Activated CD4-positive, alpha-beta T cell treated with anti-CD3 and anti-CD28 coated beads, Interleukin-10, Interleukin-2, amounts not matched to agents 100 ng/mL and 50 ng/mL, durations not matched to agents 16 hours and 8 hours (primary cell): ENCODE results near the gene RPL39L.
A peak's percentile ranks its signal among the peaks of the same experiment; 100 is the strongest.
"Not testable (repeated sequence)": the region's sequence is repeated elsewhere in the genome, so short reads cannot be mapped to it uniquely, and the experiment has no call there.

Experiments used
- DNase-seq: peaks from one replicate; pipeline ENCODE4 v3.0.0-alpha.2; 2020

The RPL39L gene

DNA sequence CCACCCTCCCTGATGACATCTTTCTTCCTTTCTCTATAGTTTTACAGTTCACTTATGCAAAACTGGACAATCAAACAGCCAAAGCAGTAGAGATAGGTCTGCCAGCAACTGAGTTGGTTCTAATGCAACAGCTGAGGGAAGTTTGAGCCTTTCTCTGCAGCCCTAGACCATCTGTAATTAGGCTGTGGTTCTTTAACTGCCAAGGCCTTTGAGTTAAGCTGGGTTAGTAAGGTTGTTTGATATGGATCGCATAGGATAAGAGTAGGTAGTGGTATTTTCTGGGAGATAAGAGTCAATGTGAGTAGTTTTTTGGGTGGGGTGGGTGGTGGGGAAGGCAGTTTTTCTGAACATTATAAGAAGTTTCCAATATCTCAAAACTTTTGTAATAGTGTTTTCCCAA, 3.0 kb downstream of the RPL39L start:
- DNase-seq: no peak

DNA sequence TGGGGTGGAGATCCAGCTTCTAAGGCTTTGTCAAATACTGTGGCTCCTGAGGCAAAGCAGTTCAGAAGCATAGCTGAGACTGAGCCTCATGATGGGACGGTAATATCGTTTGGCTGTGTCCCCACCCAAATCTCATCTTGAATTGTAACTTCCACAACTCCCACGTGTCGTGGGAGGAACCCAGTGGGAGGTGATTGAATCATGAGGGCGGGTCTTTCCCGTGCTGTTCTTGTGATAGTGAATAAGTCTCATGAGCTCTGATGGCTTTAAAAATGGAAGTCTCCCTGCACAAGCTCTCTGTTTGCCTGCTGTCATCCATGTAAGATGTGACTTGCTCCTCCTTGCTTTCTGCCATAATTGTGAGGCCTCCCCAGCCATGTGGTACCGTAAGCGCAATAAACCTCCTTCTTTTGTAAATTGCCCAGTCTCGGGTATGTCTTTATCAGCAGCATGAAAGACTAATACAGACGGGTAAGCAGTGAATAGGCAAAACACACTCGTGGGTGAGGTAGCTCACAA, 4.1 kb downstream of the RPL39L start:
- DNase-seq: not testable (repeated sequence)

DNA sequence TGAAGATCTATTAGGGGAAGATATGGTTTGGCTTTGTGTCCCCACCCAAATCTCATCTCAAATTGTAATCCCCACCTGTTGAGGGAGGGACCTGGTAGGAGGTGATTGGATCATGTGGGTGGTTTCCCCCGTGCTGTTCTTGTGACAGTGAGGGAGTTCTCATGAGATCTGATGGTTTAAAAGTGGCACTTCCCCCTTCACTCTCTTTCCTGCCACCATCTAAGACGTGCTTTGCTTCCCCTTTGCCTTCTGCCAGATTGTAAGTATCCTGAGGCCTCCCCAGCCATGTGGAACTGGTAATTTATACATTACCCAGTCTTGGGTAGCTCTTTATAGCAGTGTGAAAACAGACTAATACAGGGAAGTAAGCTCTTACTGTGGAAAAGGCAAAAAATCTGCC, 6.1 kb downstream of the RPL39L start:
- not testable (repeated sequence) for DNase-seq

DNA sequence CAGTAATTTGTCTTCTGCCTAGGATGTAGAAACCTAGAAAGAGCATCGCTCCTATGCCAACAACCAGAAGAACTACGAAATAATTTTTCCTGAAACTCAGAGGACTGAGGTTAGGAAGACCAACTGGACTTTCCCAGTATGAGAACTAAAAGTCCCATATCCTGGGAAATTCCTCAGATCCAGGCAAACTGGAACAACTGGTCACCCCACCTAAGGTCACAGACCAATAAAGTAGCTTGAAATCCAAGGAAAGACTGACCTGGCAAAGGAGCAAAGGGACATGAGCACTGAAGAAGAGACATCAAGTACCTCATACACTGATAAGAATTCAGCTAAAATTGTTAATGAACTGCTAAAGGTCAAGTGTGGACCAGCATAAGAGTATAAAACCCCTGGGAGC, 6.6 kb downstream of the RPL39L start:
- DNase-seq: no peak

DNA sequence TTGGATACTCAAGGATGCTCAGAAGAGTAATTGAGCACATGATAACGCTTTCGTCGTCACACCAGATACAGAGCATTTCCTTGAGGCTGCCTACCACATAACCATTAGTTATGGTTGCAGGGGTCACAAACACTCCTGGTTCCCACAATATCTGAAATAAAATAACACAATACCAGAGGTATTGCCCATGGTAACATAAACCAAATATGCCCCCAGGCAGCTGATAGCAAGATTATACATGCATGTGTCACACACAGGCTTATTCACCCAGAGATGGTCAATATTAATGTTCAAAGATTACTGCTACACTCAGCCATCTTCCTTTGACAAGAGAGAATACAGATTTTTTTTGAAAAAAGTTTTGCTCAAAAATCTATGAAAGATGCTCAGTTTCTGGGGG, 7.3 kb downstream of the RPL39L start:
- DNase-seq: no peak

DNA sequence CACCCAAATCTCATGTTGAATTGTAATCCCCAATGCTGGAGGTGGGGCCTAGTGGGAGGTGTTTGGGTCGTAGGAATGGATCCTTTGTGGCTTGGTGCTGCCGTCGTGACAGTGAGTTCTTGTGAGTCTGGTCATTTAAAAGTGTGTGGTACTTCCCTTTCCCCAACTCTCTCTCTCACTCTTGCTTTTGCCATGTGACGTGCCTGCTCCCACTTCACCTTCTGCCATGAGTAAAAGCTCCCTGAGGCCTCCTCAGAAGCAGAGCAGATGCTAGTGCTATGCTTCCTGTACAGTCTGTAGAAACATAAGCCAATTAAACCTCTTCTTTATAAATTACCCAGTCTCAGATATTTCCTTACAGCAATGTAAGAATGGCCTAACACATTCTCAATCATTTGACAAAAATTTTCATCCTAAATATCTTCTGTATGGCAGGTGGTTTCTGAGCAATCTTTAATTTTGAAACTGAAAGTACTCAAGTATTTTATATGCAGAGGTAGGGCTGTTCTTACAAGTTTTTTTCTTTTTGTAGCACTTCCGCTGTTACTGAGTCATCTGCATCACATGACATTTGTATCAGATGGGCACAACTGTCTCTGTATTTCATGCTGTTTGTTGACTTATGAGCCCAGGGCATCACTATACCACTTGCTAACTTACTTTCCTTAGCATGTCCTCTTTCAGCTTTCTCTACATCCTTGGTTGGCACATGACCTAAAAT, 8.8 kb downstream of the RPL39L start:
- peak; percentile 85 for DNase-seq

DNA sequence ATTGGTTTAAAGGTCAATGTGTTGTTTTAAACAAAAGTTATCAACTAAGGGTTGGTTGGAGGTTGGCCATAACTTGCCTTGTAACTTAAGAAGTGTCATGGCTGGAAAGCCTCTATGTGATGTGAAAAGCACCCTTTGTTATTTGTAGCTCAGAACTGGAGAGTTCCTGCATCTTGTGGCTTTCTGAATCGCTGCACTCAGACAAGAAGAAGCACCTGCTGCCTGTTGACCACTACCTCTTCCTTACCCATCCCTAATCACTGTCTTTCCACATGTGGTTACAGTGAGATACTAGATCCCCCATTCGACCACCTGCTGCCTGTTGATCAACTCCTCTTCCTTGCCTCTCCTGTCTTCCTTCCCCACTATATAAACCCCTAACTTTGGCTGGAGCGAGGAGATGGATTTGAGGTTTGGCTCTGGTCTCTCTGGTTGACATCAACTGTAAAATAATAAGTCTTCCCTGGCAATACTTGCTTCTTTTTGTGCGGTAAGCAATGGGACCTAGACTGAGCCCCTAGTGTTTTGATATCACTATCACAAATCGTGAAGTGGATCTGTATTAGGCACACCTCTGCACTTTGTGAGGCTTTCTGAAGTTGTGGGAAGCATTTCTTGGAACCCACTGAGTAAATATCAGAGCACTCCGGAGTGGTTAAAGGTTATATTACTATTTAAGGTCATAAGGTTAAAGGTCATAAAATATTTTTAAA, 13.8 kb downstream of the RPL39L start:
- DNase-seq: no peak

DNA sequence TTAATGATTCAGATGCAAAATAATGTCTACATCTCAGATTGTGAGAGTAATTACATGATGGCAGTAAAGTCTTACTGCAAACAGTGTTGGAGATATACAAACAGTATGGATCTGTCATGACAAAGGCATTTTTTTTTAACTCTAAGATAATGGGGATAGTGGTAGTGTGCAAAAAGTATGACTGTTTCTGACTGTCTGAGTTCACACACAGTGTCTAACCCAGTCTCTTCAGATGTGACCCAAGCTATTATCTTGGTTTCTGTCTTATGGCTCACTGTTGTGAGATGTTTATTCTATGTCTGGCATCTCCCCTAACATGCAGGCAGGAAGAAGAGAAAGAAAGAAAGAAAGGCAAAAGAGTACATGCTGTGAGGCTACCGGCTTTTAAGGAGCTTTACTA, 17.0 kb downstream of the RPL39L start:
- DNase-seq: no peak

DNA sequence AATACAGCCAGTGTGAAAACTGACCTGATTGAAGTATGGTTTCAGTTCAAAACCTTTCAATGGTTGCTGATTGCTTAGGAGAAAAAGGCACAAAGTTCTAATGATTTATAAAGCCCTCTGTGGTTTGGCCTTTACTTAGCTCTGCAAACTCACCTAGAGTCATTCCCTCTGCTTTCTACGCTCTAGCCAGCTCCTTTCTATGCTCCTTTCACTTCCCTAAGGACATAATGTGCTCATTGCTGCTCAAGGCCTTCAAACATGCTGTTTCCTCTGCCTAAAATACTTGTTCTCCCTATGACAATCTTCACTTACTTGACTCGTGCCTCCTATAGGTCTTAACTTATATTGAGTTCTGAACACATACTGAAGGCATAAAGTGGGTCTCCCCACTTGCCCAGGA, 19.0 kb downstream of the RPL39L start:
- DNase-seq: no peak

DNA sequence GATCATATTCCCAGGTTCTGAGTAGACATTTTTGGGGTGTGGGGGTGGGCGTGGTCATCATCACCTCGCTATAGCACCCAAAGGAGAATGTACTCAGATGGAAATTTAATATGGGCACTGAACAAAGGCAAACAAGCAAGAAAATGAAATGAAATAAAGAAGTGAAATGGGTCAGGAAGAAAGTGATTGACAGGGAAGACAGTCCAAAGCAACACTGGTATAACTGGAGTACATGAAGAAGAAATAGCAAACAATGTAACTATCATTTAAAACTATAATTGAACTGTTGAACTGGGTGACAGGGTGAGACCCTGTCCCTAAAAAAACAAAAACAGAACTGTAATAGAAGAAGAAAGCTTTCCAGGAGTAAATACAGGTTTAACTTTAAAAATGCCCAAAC, 24.8 kb downstream of the RPL39L start:
- DNase-seq: no peak

DNA sequence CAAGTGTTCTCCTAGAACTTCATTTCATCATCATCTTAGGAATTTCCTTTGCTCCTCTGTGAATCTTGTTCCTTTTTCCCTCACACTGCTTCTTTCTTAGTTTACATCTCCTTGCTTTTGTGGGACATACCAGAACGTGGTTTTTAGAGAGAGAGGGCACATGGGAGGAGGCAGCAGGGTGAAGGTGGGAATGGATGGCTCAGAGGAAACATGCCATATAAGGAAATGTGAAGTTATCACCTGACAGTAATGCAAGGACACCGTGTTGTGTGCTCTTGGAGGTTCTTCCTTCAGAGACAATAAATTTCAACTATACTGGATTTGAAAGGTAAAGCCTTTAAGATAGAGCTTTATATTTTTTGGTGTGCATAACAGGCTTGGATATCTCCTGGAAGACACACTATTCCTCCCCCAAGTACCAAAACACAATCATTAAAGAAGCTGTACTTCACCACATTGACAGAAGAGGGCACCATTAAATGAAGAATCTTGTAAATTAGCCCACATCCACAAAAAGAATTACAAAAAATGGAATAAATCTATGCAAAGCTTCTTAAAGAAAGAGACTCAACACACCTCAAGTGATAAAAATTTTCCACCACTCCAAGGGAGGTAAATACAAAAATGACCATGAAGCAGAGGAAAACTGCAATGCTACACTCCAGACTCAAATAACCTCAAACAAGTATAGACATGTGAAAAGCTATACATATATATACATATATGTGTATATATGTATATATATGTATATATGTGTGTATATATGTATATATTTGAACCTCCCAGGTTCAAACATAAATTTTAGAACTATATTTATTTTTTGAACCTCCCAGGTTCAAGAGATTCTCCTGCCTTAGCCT, 26.1 kb downstream of the RPL39L start:
- DNase-seq: peak; percentile 30

DNA sequence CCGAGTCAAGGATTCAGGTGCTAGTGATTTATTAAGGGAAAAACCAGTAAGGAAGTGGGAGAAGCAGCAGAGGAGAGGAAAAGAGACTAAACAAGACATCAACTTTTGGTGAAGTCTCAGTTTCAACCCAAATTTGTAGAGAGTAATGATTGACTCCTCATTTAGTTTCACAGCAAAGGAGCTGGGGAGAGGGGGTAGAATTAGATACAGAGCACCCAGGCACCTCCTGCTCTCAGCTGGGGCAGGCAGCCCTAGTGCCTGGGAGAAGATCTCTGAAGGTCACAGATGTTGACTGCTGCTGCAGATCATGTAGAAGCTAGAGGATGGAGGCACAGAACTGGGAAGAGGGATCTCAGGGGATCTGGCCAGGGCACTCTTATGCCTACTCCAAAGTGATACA, 29.1 kb downstream of the RPL39L start:
- no peak for DNase-seq

DNA sequence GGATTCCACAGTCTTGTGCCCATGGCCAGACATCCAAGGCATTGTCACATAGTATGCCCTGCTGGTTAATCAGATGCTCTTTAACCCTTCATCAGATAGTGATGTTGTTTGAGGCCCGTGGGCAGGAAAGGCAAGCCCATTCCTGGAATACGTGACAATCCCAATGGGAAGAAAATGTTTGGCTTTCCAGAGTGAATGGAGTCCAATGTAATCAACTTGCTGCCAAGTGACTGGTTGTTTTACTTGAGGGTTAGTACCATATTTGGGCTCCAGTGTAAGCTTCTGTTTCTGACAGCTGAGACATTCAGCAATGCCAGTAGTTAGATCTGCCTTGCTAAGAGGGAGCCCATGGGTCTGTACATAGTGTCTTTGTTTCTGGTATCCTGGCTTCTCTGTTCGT, 31.3 kb downstream of the RPL39L start:
- DNase-seq: no peak

DNA sequence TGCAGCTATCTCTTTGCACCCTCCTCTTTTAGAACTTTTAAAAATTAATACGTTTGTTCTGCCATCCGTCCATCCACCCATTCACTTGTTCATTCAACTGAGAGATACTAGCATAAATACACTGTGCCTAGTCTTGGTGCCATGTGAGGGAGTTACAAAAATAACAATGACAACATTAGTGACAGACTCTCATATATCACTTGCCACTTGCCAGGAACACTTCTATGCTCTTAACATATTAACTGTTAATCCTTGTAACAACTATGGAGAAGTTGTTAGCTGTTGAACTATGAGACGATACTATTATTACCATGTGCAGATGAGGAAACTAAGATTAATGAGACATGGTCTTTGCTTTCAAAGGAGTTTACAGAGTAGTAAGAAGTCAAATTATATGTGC, 33.6 kb downstream of the RPL39L start:
- no peak for DNase-seq

DNA sequence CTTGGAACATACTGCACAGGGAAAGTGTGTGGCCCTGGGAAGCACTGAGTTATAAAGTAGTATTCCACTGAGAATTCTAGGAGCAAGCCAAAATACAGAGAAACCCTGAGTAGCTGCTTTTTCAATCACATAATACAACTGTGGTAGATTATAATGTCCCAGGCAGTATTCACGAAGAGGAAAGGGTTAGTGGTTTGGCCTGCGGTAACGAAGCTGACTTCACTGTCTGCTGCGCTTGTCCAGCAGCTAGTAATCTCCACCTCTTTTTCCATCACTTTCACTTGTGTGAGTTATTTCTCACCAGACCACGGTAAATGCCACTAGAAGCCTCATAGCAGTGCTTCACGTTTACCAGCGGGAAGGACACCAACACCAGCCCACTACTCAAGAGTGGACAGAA, 34.4 kb downstream of the RPL39L start:
- peak; percentile 45 for DNase-seq

DNA sequence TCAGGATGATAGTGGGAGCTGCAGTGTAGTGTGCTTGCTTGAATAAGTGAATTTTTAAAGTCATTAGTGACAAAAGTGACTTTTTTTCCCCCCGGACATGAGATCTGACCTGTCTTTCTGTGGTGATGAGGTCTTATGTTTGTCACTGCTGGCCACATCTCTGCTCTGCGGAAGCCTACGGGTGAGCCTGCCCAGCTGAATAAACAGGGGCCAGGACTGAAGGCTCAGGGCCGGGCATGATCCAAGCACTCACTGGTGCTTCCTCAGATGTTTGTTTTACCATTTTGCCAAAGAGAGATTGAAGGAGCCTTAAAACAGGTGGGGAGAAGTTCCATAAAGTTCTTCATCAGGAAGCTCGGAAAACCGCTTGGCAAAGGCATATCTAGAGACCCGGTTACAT, 35.0 kb downstream of the RPL39L start:
- no peak for DNase-seq

DNA sequence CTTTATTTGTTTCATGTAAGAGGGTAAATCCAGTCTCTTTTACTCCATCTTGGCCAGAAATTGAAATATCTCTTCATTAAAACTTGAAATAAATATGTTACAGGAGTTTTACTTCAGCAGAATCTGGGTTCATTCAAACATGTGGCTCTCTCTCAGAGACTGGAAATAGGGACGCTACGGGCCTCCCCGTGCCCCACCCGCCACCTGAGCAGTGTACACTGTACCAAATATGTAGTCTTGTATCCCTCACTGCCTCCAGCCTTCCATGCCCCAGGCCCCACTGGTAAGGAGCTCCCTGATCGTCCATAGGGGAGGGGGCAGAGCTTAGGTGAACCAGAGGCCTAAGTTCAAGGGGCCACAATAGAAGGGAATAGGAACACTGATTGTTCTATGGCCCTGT, 36.0 kb downstream of the RPL39L start:
- no peak for DNase-seq

DNA sequence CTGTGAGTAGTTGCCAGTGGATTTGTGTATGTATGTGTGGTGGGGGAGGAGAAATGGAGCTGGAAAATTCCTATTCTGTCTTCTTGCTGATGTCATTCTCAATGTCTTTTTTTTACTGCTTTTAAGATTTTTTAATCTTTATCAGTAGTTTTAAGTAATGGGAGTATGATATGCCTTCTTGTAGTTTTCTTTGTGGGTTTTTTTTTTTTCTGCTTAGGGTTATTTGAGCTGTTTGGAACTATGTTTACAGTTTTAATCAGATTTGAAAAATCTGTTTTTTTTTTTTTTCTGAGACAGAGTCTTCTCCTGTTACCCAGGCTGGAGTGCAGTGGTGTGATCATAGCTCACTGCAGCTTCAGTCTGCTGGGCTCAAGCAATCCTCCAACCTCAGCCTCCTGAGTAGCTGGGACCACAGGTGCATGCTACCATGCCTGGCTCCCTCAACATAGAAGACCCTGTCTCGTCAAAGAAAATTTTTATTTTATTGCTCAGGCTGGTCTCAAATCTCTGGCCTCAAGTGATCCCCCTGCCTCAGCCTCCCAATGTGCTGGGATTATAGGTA, 37.1 kb downstream of the RPL39L start:
- DNase-seq: no peak

DNA sequence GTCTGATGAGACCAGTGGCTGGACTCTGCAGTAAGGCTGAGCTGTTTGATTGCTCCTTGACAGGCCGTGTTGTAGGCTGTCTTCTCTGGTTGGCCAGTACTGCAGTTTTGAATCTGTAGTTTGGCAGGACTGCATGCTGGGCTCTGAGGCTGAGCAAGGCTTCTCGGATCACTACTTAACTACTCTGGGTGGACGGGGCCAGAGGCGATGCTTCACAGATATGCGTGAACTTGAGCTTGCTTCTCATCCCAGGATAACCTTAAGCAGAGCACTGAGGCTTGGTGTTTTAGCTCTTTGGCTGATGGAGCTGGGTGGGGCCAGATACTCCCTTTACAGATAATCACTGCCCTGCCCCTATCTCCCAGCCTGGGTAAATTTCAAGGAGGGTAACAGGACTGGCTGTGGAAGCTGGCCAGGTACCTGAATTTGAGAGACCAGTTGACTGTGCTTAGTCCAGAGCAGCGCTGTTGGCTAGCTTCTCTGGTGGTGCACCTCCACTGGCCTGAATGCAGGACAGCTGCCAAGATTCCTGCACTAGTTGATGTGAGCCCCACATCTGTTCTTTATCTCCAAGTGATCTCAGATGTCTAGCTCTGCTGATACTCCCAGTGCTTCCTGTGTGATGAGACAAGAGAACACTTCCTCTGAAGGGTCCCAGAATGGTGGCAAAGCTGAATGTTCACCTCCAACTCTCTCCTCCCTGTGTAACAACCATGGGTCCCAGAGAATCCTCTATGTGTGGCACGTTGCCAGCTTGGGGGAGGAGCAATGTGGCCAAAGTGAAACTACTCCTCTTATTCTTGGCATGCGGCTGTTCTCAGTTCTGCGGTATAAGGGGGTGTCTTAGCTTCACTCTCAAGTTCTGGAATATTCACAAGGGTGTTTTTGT, 37.9 kb downstream of the RPL39L start:
- DNase-seq: peak; percentile 50

DNA sequence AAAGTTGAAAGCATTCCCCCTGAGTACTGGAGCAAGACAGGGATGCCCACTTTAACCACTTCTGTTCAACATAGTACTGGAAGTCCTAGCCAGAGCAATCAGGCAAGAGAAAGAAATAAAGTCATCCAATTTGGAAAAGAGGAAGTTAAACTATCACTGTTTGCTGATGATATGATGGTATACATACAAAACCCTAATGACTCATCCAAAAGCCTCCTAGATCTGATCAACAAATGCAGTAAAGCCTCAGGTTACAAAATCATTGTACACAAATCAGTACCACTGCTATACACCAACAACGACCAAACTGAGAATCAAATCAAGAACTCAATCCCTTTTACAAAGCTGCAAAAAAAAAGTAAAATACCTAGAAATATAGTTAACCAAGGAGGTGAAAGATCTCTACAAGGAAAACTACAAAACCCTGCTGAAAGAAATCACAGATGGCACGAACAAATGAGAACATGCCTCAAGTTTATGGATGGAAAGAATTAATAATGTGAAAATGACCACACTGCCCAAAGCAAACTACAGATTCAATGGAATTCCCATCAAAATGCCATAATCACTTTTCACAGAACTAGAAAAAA, 40.3 kb downstream of the RPL39L start:
- DNase-seq: peak; percentile 39

DNA sequence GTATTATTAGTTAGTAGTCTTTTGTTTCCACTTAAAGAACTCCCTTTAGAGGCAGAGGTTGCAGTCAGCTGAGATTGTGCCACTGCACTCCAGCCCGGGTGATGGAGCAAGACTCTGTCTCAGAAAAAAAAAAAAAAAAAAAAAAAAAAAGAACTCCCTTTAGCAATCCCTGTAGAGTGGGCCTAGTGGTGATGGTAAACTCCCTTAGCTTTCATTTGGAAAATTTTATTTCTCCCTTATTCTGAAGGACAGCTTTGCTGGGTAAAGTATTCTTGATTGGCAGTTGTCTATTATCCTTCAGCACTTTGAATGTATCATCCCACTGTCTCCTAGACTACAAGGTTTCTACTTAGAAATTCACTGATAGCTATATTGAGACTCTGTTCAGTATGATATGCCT, 46.0 kb downstream of the RPL39L start:
- no peak for DNase-seq

DNA sequence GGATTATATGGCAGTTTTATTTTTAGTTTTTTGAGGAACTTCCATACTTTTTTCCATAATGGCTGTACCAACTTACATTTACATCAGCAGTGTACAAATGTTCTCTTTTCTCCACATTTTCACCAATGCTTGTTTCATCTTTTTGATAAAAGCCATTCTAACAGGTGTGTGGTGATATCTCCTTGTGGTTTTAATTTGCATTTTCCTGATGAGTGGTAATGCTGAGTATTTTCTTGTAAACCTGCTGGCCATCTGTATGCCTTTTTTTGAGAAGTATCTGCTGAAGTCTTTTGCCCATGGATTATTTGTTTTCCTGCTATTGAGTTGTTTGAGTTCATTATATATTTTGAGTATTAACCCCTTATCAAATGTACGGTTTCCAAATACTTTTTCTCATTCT, 50.6 kb downstream of the RPL39L start:
- no peak for DNase-seq
